Activated T-cell treated with anti-CD3 and anti-CD28 coated beads, Interleukin-2, amount 50 U/mL, for 72 hours (primary cell): Measurements from ENCODE around the gene INF2. TPM values are rescaled to one million over a fixed set of nuclear protein-coding genes. Genes with fewer than 3 reads are reported as not detected.

ENCODE experiments used
- ATAC-seq, 2 donors: fragments of 150-1000 bp; cut with Tn5 transposase; replicated peaks in 1 of 2; 2 replicates each; pipeline ENCODE4 v1.10.0; 2021; ENCODE audit warnings: moderate library complexity in 2 of 2, mild to moderate bottlenecking in 1 of 2
- DNase-seq, 2 donors: peaks; one replicate each; pipeline ENCODE4 v3.0.0; 2021 to 2022; ENCODE audit warnings: mixed read lengths in 1 of 2
- H3K27ac Mint-ChIP-seq: one replicate; pipeline ENCODE4 v1.8.0; 2022; ENCODE audit warnings: mild to moderate bottlenecking, moderate library complexity, mixed read lengths
- H3K27me3 Mint-ChIP-seq: one replicate; pipeline ENCODE4 v1.8.0; 2022; ENCODE audit warnings: low read depth, mixed read lengths
- H3K36me3 Mint-ChIP-seq, 2 donors: one replicate each; pipeline ENCODE4 v1.8.0; 2022; ENCODE audit warnings: mixed read lengths in 2 of 2, mild to moderate bottlenecking in 1 of 2; ENCODE audit not compliant: insufficient read depth in 2 of 2
- H3K4me1 Mint-ChIP-seq: one replicate; pipeline ENCODE4 v1.8.0; 2022; ENCODE audit warnings: low read depth, mixed read lengths
- H3K4me3 Mint-ChIP-seq, 2 donors: one replicate each; pipeline ENCODE4 v1.8.0; 2022; ENCODE audit warnings: mild to moderate bottlenecking in 2 of 2, mixed read lengths in 2 of 2, moderate library complexity in 2 of 2
- H3K9me3 Mint-ChIP-seq, 2 donors: one replicate each; pipeline ENCODE4 v1.8.0; 2022; ENCODE audit warnings: mixed read lengths in 2 of 2
- total RNA-seq, 2 donors: library from RNA; stranded (reverse); gene quantifications; one replicate each; pipeline ENCODE4 v1.2.3, GENCODE V29; 2022

The INF2 gene
- total RNA-seq, 2 donors from 2014 or later = 37.6 to 38.8 TPM

DNA sequence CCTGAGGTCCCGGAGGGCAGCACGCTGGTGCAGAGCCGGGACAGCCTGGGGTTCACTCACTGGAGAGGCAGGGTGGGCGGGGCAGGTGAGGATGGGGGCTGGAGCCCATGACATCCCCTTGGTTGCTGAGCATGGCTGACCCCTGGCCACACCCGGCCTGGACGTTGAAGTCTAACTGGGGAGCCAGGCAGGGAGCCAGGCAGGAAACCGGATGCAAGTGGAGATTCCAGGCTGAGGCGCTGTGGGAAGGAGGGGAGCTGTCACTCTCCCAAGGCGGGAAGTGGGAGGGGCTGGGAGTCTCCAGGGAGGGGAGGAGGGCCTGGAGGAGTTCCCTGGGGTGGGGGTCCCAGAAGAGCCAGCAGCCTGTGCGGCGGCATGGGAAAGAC is 7.7 kb upstream of the INF2 start:
- Mint-ChIP-seq H3K27me3 (no peaks in the 10 kb centered on the region), H3K27ac (no peak overlapping the region), H3K4me1 (peaks cover 23% of the 10 kb centered on the region), H3K9me3 (no peaks in the 10 kb centered on the region), H3K4me3 (no peak overlapping the region), H3K36me3 (no peaks in the 10 kb centered on the region)
- ATAC-seq = no peak
- no peak for DNase-seq

DNA sequence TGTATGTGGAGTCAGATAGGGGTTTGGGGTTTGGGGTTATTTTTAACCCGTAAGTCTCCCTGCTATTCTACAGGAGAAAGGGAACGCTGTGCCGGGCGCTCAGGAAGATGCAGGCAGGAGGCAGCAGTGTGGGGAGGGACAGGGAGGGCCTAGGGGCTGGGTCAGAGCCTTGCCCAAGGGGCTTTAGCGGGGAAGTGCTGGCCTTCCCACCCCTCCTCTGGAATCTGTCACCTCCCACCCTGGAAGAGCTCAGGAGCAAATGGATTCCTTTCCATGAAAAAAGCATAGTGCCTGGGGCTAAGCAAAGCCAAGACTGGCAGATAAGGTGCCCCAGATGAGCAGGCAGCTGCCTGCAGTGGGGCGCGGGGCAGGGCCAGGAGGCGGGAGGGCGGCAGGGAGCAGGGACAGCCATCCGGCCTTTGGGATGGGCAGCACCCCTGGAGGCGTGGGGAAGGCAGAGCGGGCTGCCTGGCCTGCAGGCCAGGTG is 7.3 kb upstream of the INF2 start:
- Mint-ChIP-seq H3K9me3 (no peaks in the 10 kb centered on the region), H3K4me3 (no peak overlapping the region), H3K4me1 (peaks cover 24% of the 10 kb centered on the region), H3K27ac (no peak overlapping the region), H3K27me3 (no peaks in the 10 kb centered on the region), H3K36me3 (no peaks in the 10 kb centered on the region)
- no peak for DNase-seq
- no peak for ATAC-seq

- ATAC-seq (no peak), DNase-seq (no peak)
- no peaks in the 10 kb centered on the region for H3K27me3 Mint-ChIP-seq
- H3K9me3 Mint-ChIP-seq = no peaks in the 10 kb centered on the region
- H3K4me3 Mint-ChIP-seq = no peak overlapping the region
- no peaks in the 10 kb centered on the region for H3K36me3 Mint-ChIP-seq
- H3K27ac Mint-ChIP-seq = no peak overlapping the region
- peaks cover 26% of the 10 kb centered on the region for H3K4me1 Mint-ChIP-seq
Measured at GRCh38 chr14:104683653-104684448, 5.6 kb upstream of the INF2 start.

- DNase-seq (no peak), ATAC-seq (no peak)
- Mint-ChIP-seq H3K27me3 (no peaks in the 10 kb centered on the region), H3K9me3 (no peaks in the 10 kb centered on the region), H3K27ac (no peak overlapping the region), H3K4me3 (no peak overlapping the region), H3K4me1 (peaks cover 28% of the 10 kb centered on the region), H3K36me3 (no peaks in the 10 kb centered on the region)
Measured at GRCh38 chr14:104684449-104684821, 5.0 kb upstream of the INF2 start.

DNA sequence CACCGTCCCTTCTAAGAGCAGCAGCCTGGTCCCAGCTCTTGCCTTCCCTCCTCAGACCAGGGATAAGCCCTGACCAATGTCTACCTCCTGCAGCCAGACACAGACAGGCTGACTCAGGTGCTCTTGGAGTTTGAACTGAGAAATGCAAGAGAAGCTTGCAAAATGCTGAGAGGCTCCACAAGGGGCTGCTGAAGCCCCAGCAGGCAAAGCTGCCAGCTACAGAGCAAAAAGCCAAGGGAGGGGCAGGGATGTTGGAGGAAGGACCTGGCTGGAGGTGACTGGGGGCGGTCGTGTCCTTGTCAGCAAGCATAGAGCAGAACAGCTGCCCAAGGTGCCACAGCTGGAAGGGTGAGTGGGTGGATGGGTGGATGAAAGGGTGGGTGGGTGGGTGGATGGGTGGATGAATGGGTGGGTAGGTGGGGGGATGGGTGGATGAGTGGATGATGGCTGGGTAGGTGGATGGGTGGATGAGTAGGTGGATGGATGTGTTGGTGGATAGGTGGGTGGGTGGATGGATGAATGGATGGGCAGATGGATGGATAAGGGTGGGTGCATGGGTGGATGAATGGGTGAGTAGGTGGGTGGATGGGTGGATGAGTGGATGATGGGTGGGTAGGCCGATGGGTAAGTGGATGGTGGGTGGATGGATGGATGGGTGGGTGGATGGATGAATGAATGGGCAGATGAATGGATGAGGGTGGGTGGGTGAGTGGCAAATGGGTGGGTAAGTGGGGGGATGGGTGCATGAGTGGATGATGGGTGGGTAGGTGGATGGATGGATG is 4.0 kb upstream of the INF2 start:
- Mint-ChIP-seq H3K27ac (no peak overlapping the region), H3K27me3 (no peaks in the 10 kb centered on the region), H3K4me1 (peaks cover 28% of the 10 kb centered on the region), H3K4me3 (no peak overlapping the region), H3K9me3 (no peaks in the 10 kb centered on the region), H3K36me3 (no peaks in the 10 kb centered on the region)
- ATAC-seq (no peak), DNase-seq (no peak)

GRCh38 chr14:104685998-104686610 is 3.3 kb upstream of the INF2 start:
- no peak overlapping the region for H3K27ac Mint-ChIP-seq
- H3K36me3 Mint-ChIP-seq = no peaks in the 10 kb centered on the region
- no peak for ATAC-seq
- no peak for DNase-seq
- H3K27me3 Mint-ChIP-seq = no peaks in the 10 kb centered on the region
- H3K4me3 Mint-ChIP-seq = no peak overlapping the region
- H3K4me1 Mint-ChIP-seq = peaks cover 35% of the 10 kb centered on the region
- H3K9me3 Mint-ChIP-seq = no peaks in the 10 kb centered on the region

GRCh38 chr14:104686624-104687517 is 2.5 kb upstream of the INF2 start:
- Mint-ChIP-seq H3K27me3 (no peaks in the 10 kb centered on the region), H3K4me3 (peak overlapping the region in 1 of 2 donors; percentile 33), H3K36me3 (no peaks in the 10 kb centered on the region), H3K27ac (no peak overlapping the region), H3K9me3 (no peaks in the 10 kb centered on the region), H3K4me1 (peaks cover 38% of the 10 kb centered on the region)
- ATAC-seq = no peak
- DNase-seq = peak in 1 of 2 donors; percentile 18

DNA sequence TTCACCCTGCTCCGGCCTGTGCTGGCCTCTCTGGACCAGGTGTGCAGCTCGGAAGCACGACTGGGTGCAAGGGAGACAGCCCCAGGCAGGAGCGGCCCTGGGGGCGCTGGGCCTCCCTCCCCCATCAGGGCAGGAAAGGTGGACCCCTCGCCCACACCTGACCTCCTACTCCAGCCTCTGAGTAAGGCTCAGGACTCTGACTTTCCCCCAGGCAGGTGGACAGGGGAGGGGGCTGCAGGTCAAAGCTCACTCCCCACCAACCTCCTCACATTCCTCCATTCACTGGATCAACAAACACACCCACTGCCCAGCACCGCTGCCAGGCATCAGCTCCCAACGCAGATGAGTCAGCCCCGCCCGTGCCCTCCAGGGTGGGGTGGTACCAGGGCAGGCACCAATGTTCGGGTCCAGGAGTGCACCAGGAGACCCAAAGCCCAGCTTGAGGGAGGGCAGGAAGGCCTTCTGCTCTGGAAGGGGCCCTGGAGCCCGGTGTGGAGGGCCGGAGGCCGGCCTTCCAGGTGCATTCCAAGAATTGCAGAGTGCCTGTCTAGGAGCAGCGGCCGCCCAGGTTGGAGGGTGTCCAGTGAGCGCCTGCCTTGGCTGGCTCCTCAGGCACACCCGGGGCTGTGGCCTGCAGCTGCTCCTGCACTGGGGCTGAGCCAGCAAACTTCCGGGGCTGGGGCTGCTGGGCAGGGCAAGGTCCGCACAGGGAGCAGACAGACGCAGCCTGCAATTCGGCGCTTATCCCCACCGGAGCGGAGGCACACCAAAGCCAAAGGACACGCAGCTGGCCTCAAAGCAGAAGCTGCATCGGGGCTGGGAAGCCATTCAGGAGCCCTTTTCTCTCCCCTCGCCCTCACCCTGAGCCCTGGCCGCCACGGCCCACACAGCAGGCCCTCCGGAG is 1.6 kb upstream of the INF2 start:
- peak overlapping the region; percentile 26 to 33 for H3K4me3 Mint-ChIP-seq
- ATAC-seq (no peak), DNase-seq (no peak)
- no peaks in the 10 kb centered on the region for H3K36me3 Mint-ChIP-seq
- H3K27me3 Mint-ChIP-seq = no peaks in the 10 kb centered on the region
- H3K9me3 Mint-ChIP-seq = no peaks in the 10 kb centered on the region
- no peak overlapping the region for H3K27ac Mint-ChIP-seq
- peaks cover 38% of the 10 kb centered on the region for H3K4me1 Mint-ChIP-seq

DNA sequence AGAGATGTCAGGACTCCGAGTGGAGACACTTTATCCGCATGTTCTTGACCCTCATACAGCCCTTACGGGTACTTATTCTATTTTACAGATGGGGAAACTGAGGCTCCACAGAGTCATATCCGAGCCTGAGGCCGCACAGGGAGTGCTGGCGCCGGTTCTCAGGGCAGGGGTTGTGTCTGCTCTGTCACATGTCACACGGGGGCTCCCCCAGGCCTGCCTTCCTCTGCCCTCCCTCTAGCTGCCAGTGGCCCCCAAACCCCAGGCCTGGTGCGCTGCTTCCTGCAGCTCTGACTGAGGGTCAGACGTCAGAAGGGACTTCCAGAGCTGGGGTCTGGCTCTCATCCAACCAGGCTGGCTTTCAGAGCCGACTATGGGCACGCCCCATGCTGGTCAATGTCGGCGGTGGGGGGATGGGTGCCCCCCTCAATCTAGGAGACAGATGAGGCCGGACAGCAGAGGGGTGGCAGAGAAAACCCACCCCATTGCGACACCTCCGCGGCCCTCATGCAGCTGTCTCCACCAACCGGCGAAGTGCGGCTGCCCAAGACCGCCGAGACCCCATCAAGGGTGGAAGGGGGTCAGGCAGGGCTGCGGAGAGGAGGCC is 811 bp upstream of the INF2 start:
- H3K4me3 Mint-ChIP-seq = peak overlapping the region; percentile 73 to 78
- no peaks in the 10 kb centered on the region for H3K9me3 Mint-ChIP-seq
- ATAC-seq (peak in 1 of 2 donors; percentile 16), DNase-seq (peak; percentile 28 to 31)
- H3K36me3 Mint-ChIP-seq = no peaks in the 10 kb centered on the region
- H3K27ac Mint-ChIP-seq = no peak overlapping the region
- H3K4me1 Mint-ChIP-seq = peaks cover 44% of the 10 kb centered on the region
- no peaks in the 10 kb centered on the region for H3K27me3 Mint-ChIP-seq

DNA sequence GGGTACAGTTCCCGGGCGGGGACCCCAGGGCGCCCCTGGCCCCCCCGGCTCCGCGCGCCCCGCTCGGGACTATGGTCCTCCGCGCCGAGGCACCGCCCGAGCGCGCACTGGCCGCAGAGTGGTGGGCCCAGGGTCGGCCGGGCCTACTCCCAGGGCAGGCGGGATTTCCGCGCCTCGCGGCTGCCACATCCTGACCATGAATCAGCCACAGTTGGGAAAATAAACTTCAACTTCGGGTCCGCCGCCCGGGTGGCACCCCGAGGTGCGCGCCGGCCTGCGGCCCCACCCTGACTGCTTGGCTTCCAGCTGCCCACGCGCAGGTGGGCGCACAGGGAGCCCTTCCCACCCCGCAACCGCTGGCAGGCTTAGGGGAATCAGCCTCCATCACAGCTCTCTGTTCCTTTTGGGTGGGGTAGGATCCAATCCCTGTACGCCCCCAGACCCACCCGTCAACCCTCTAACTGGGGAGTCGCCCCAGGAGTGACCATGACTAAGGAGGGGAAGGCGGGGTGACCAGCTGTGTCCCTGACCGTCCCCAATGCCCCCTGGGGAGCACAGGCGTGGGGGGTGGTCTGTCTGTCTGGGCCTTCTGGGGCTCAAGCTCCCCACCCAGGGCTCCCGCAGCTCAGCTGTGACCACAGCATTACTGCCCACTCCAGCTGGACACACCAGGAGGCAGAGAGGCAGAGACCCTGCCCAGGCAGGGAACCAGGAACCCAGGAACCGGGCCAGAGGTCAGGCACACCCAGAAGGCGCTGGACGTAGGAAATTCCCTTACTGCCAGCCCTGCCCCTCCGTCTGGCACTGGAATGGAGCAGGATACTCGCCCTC is 678 bp downstream of the INF2 start:
- Mint-ChIP-seq H3K4me1 (peaks cover 55% of the 10 kb centered on the region), H3K27me3 (no peaks in the 10 kb centered on the region), H3K36me3 (no peaks in the 10 kb centered on the region), H3K4me3 (peak overlapping the region; percentile 72 to 83), H3K27ac (no peak overlapping the region), H3K9me3 (no peaks in the 10 kb centered on the region)
- DNase-seq (peak; percentile 21 to 42), ATAC-seq (peak; percentile 31 to 50)

DNA sequence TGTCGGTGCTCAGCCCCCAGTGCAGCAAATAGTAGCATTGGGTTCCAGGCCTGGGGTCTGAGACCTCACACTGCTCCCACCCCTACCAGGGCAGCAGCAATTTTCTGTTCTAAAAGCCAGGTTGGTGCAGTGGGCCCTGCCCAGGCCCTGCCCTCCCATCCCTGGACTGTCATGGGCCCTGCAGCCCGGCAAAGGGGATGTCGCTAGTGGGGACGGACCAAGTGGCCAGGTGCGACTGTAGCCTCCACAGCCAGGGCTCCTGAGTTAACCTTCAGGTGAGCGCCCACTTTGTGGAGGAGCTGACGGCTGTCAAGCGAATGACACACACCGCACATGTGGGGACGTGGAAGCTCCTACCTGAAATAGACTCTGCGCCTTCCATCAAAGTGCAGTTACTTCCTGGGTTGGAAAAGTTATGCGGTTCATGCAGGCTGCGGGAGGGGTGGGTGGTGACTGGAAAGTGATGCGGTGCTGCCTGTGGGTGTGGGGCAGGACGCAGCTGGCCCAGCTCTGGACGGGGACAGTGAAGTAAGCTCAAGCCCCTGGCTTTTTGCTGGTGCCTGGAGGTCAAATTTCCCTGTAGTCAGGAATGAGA is 1.5 kb downstream of the INF2 start:
- H3K4me1 Mint-ChIP-seq = peaks cover 61% of the 10 kb centered on the region
- H3K4me3 Mint-ChIP-seq = peak overlapping the region; percentile 72 to 83
- H3K27ac Mint-ChIP-seq = no peak overlapping the region
- DNase-seq (no peak), ATAC-seq (no peak)
- no peaks in the 10 kb centered on the region for H3K36me3 Mint-ChIP-seq
- no peaks in the 10 kb centered on the region for H3K27me3 Mint-ChIP-seq
- H3K9me3 Mint-ChIP-seq = no peaks in the 10 kb centered on the region
